Measurements from ENCODE around the gene CUEDC1.
A peak's percentile ranks its signal among the peaks of the same experiment; 100 is the strongest.

Gene CUEDC1

GRCh38 chr17:57892820-57893595 is 62.2 kb downstream of the CUEDC1 start:
- DNase-seq: peak; percentile 89

GRCh38 chr17:57892146-57892819 is 62.9 kb downstream of the CUEDC1 start:
- no peak for DNase-seq

GRCh38 chr17:57890857-57891232 is 64.4 kb downstream of the CUEDC1 start:
- no peak for DNase-seq

GRCh38 chr17:57889892-57890856 is 65.0 kb downstream of the CUEDC1 start:
- no peak for DNase-seq

- DNase-seq: no peak
These were observed 66.0 kb downstream of the CUEDC1 start for GRCh38 chr17:57889252-57889651.

GRCh38 chr17:57888311-57889216 is 66.6 kb downstream of the CUEDC1 start:
- DNase-seq: no peak

- DNase-seq: no peak
These were observed 68.1 kb downstream of the CUEDC1 start for GRCh38 chr17:57887161-57887560.

- no peak for DNase-seq
These were observed 69.2 kb downstream of the CUEDC1 start for GRCh38 chr17:57886020-57886419.

- no peak for DNase-seq
These were observed 69.9 kb downstream of the CUEDC1 start for GRCh38 chr17:57885148-57885915.

- DNase-seq: no peak
These were observed 73.3 kb downstream of the CUEDC1 start for GRCh38 chr17:57881783-57882351.

GRCh38 chr17:57881143-57881542 is 74.1 kb downstream of the CUEDC1 start:
- DNase-seq: no peak

- DNase-seq: no peak
These were observed 75.1 kb downstream of the CUEDC1 start for GRCh38 chr17:57880086-57880456.

GRCh38 chr17:57879437-57880085 is 75.7 kb downstream of the CUEDC1 start:
- no peak for DNase-seq

- DNase-seq: no peak
These were observed 77.3 kb downstream of the CUEDC1 start for GRCh38 chr17:57877803-57878377.

- DNase-seq: no peak
These were observed 78.4 kb downstream of the CUEDC1 start for GRCh38 chr17:57876866-57877237.

- no peak for DNase-seq
These were observed 79.0 kb downstream of the CUEDC1 start for GRCh38 chr17:57876023-57876865.

GRCh38 chr17:57875290-57876022 is 79.8 kb downstream of the CUEDC1 start:
- no peak for DNase-seq

Measured in SIG-M5 (cell line).